H1 (cell line): Measurements from ENCODE around the gene FGF14. TPM values are rescaled to one million over a fixed set of nuclear protein-coding genes. Genes with fewer than 3 reads are reported as not detected.

ENCODE experiments used
- CTCF ChIA-PET: fragments of 300-600 bp; sonication (Branson Sonifier 250); formaldehyde crosslinking; loops from one replicate; lab custom pipeline; 2021; ENCODE audit not compliant: partially characterized antibody; lab: Charles Lee
- POLR2A ChIA-PET: fragments of 300-600 bp; sonication (Branson Sonifier 250); formaldehyde crosslinking; loops from one replicate; lab custom pipeline; 2021; ENCODE audit warnings: inconsistent platforms; ENCODE audit not compliant: partially characterized antibody; lab: Charles Lee
- DNase-seq, 2 experiments: peaks; one replicate each; pipeline versions ENCODE4 v3.0.0 to v3.0.0-alpha.2; 2010 to 2022; ENCODE audit warnings: low spot score in 2 of 2, low read depth in 1 of 2, mixed read lengths in 1 of 2
- FAIRE-seq: peaks from 2 replicates; lab custom pipeline; 2011; peaks lifted over from hg19 to GRCh38; lab: Jason Lieb, UNC
- H2AFZ ChIP-seq: 2 replicates; pipeline ENCODE4 v1.8.1; 2012; ENCODE audit warnings: low read length, inconsistent platforms
- H2AK5ac ChIP-seq: 2 replicates; pipeline ENCODE4 v1.6.1; 2013; ENCODE audit warnings: low read depth, low read length
- H2BK120ac ChIP-seq: replicated peaks from 2 replicates; pipeline ENCODE3; 2013; ENCODE audit warnings: low read depth, low read length, inconsistent platforms
- H2BK12ac ChIP-seq: 2 replicates; pipeline ENCODE4 v1.6.1; 2013; ENCODE audit warnings: low read depth, low read length
- H2BK15ac ChIP-seq: 2 replicates; pipeline ENCODE4 v1.6.1; 2013; ENCODE audit warnings: low read length
- H2BK20ac ChIP-seq: 2 replicates; pipeline ENCODE4 v1.6.1; 2013; ENCODE audit warnings: low read length
- H2BK5ac ChIP-seq: 2 replicates; pipeline ENCODE4 v1.6.1; 2013; ENCODE audit warnings: low read depth, low read length
- H3K14ac ChIP-seq: 2 replicates; pipeline ENCODE4 v1.6.1; 2013; ENCODE audit warnings: inconsistent platforms; ENCODE audit not compliant: insufficient read length
- H3K18ac ChIP-seq: 2 replicates; pipeline ENCODE4 v1.6.1; 2013; ENCODE audit warnings: low read length; ENCODE audit errors: extremely low read depth
- H3K23ac ChIP-seq: 2 replicates; pipeline ENCODE4 v1.6.1; 2013; ENCODE audit warnings: inconsistent platforms; ENCODE audit not compliant: insufficient read length
- H3K23me2 ChIP-seq: 2 replicates; pipeline ENCODE4 v1.6.1; 2013; ENCODE audit warnings: low read depth, low read length
- H3K27ac ChIP-seq: 2 replicates; pipeline ENCODE4 v1.6.1; 2011; ENCODE audit warnings: low read depth, low read length, inconsistent platforms
- H3K27me3 ChIP-seq, 4 experiments: replicated peaks in 1 of 4; 1 replicate in 1 of 4; 2 replicates in 3 of 4; pipeline versions ENCODE4 v1.6.1 to v1.8.1; 2011 to 2013; ENCODE audit warnings: low read length in 3 of 4, mild to moderate bottlenecking in 3 of 4, inconsistent platforms in 2 of 4, mixed read lengths in 2 of 4, moderate library complexity in 1 of 4; ENCODE audit not compliant: control insufficient read depth in 3 of 4, insufficient read depth in 3 of 4; ENCODE audit errors: extremely low read depth in 1 of 4
- H3K36me3 ChIP-seq, 4 experiments: 2 replicates each; pipeline versions ENCODE4 v1.6.1 to v1.8.1; 2011 to 2013; ENCODE audit warnings: mild to moderate bottlenecking in 4 of 4, low read length in 3 of 4, moderate library complexity in 2 of 4, control low read depth in 1 of 4, inconsistent platforms in 1 of 4; ENCODE audit not compliant: insufficient read depth in 4 of 4, control insufficient read depth in 2 of 4
- H3K4ac ChIP-seq: replicated peaks from 2 replicates; pipeline ENCODE3; 2013; ENCODE audit warnings: low read length, low read depth, mixed read lengths, inconsistent platforms; ENCODE audit not compliant: insufficient read length
- H3K4me1 ChIP-seq, 4 experiments: replicated peaks in 1 of 4; 1 replicate in 1 of 4; 2 replicates in 3 of 4; pipeline versions ENCODE4 v1.6.1 to v1.8.1; 2011 to 2013; ENCODE audit warnings: low read length in 3 of 4, inconsistent platforms in 2 of 4, mixed read lengths in 1 of 4; ENCODE audit not compliant: insufficient read depth in 4 of 4, control insufficient read depth in 3 of 4
- H3K4me2 ChIP-seq, 2 experiments: 2 replicates each; pipeline versions ENCODE4 v1.6.1 to v1.8.1; 2011 to 2013; ENCODE audit warnings: low read depth in 2 of 2, low read length in 2 of 2, control low read depth in 1 of 2, inconsistent platforms in 1 of 2, mild to moderate bottlenecking in 1 of 2; ENCODE audit not compliant: insufficient read depth in 1 of 2
- H3K4me3 ChIP-seq, 4 experiments: fragments of 200-600, 300-600 bp in 1 of 4; sonication (generic), shearing (Covaris generic), sonication (Bioruptor Twin) in 1 of 4; 2 replicates each; pipeline versions ENCODE4 v1.5.1 to v1.8.1; 2011 to 2016; ENCODE audit warnings: low read length in 4 of 4, low read depth in 3 of 4, control low read depth in 2 of 4, inconsistent platforms in 2 of 4, mild to moderate bottlenecking in 2 of 4, mixed read lengths in 1 of 4, moderate library complexity in 1 of 4; ENCODE audit not compliant: insufficient read depth in 2 of 4; ENCODE audit errors: extremely low read depth in 1 of 4
- H3K56ac ChIP-seq: replicated peaks from 2 replicates; pipeline ENCODE3; 2013; ENCODE audit warnings: low read depth, mild to moderate bottlenecking, mixed read lengths, low read length, inconsistent platforms; ENCODE audit not compliant: insufficient read length
- H3K79me1 ChIP-seq: 2 replicates; pipeline ENCODE4 v1.6.1; 2013; ENCODE audit warnings: low read depth, low read length, control low read depth
- H3K79me2 ChIP-seq, 2 experiments: 2 replicates each; pipeline versions ENCODE4 v1.6.1 to v1.8.1; 2012 to 2013; ENCODE audit warnings: low read length in 2 of 2, mild to moderate bottlenecking in 2 of 2, inconsistent platforms in 1 of 2; ENCODE audit not compliant: insufficient read depth in 2 of 2, control insufficient read depth in 1 of 2
- H3K9ac ChIP-seq, 4 experiments: replicated peaks in 1 of 4; 1 replicate in 1 of 4; 2 replicates in 3 of 4; pipeline versions ENCODE4 v1.6.1 to v1.8.1; 2011 to 2013; ENCODE audit warnings: low read depth in 3 of 4, low read length in 3 of 4, control low read depth in 2 of 4, mild to moderate bottlenecking in 2 of 4, moderate library complexity in 2 of 4, inconsistent platforms in 1 of 4; ENCODE audit errors: extremely low read depth in 1 of 4
- H3K9me3 ChIP-seq, 2 experiments: 2 replicates each; pipeline versions ENCODE4 v1.6.1 to v1.8.1; 2012 to 2013; ENCODE audit warnings: mild to moderate bottlenecking in 2 of 2, moderate library complexity in 2 of 2, control low read depth in 1 of 2, inconsistent platforms in 1 of 2, low read depth in 1 of 2, low read length in 1 of 2, mixed read lengths in 1 of 2; ENCODE audit not compliant: insufficient read depth in 2 of 2
- H4K20me1 ChIP-seq, 2 experiments: replicated peaks in 1 of 2; 2 replicates each; pipeline versions ENCODE3 to v1.8.1; 2011 to 2013; ENCODE audit warnings: inconsistent platforms in 2 of 2, low read length in 2 of 2, mild to moderate bottlenecking in 1 of 2; ENCODE audit not compliant: insufficient read depth in 2 of 2, control insufficient read depth in 1 of 2
- H4K5ac ChIP-seq: 2 replicates; pipeline ENCODE4 v1.6.1; 2013; ENCODE audit warnings: low read length, low read depth, mixed read lengths, inconsistent platforms; ENCODE audit not compliant: insufficient read length
- H4K8ac ChIP-seq: 2 replicates; pipeline ENCODE4 v1.8.0; 2013; ENCODE audit warnings: mild to moderate bottlenecking, moderate library complexity, low read length, inconsistent platforms; ENCODE audit not compliant: insufficient read depth; ENCODE audit errors: extremely low read depth
- H4K91ac ChIP-seq: replicated peaks from 2 replicates; pipeline ENCODE3; 2013; ENCODE audit warnings: low read length, mixed read lengths, inconsistent platforms; ENCODE audit not compliant: insufficient read length
- CBX8 ChIP-seq: fragments of 300-800, 300-1000 bp; sonication (generic); IDR thresholded peaks from 2 replicates; pipeline ENCODE4 v1.7.1; 2016; ENCODE audit warnings: low read depth, low read length, borderline replicate concordance
- GABPA ChIP-seq: IDR thresholded peaks from 2 replicates; pipeline ENCODE4 v1.6.1; 2011; ENCODE audit warnings: mild to moderate bottlenecking, low read length, moderate library complexity, borderline replicate concordance; ENCODE audit not compliant: insufficient read depth
- KDM1A ChIP-seq: fragments of 200-600, 300-600 bp; sonication (generic); IDR thresholded peaks from 2 replicates; pipeline ENCODE4 v1.7.1; 2016; ENCODE audit warnings: mild to moderate bottlenecking, low read length, borderline replicate concordance
- TEAD4 ChIP-seq: IDR thresholded peaks from 2 replicates; pipeline ENCODE4 v1.6.1; 2012; ENCODE audit warnings: low read depth, low read length, inconsistent platforms, mixed read lengths
- WGBS, 2 experiments: shearing (Covaris generic) in 1 of 2; methylation state at CpG; one replicate each; pipeline versions ENCODE4 v1.1.6 to v1.1.7; 2013 to 2015; ENCODE audit warnings: low lambda C conversion rate in 2 of 2, mixed read lengths in 2 of 2, inconsistent platforms in 1 of 2, low coverage in 1 of 2, missing lambda C conversion rate in 1 of 2; ENCODE audit not compliant: insufficient replicate concordance in 2 of 2, insufficient coverage in 1 of 2, insufficient read length in 1 of 2; ENCODE audit errors: extremely low coverage in 1 of 2, missing lambda C conversion rate in 1 of 2; 5-methylcytosine and 5-hydroxymethylcytosine counted together
- polyA plus RNA-seq, 7 experiments: library from polyadenylated mRNA; depleted of rRNA in 3 of 7; stranded (reverse) in 5 of 7; unstranded in 2 of 7; fragments of >200 nt in 5 of 7; fragments of 200-250 nt in 2 of 7; gene quantifications; 1 replicate in 5 of 7; 2 replicates in 1 of 7; 4 replicates in 1 of 7; pipeline versions ENCODE4 v1.2.1 to v1.2.3, GENCODE V29; 2011 to 2013; ENCODE audit warnings: missing spikeins in 2 of 7, mixed read lengths in 2 of 7
- total RNA-seq: library from RNA; stranded (reverse); fragmentation: NEBNext Ultra II Directional; extraction: Animal tissue kit (Norgen Biotek cat#: 25700); gene quantifications from 2 replicates; pipeline ENCODE4 v1.2.1, GENCODE V29; 2021

Gene FGF14
- total and polyA plus RNA-seq, 2 of the 8 experiments (the other 6 are each of a cell fraction or from before 2014, with no cell fraction given) = 0.05 to 0.58 TPM

- no peak overlapping the region for H4K5ac ChIP-seq
- no peaks in the 10 kb centered on the region for H3K23me2 ChIP-seq
- WGBS, 2 experiments = 84% methylated on average over 1 of the region's 1 CpG; no CpG with 5 or more reads in 1 of the 2 experiments
- H3K9ac ChIP-seq = no peak overlapping the region
- H3K18ac ChIP-seq = no peak overlapping the region
- DNase-seq = no peak
- no peaks in the 10 kb centered on the region for H3K4me1 ChIP-seq
- no peaks in the 10 kb centered on the region for H3K79me2 ChIP-seq
- H2BK12ac ChIP-seq = no peak overlapping the region
- H3K9me3 ChIP-seq = no peaks in the 10 kb centered on the region
- no peaks in the 10 kb centered on the region for H3K36me3 ChIP-seq
- H3K27me3 ChIP-seq = no peaks in the 10 kb centered on the region
- no peak overlapping the region for H2BK20ac ChIP-seq
- no peak overlapping the region for H3K56ac ChIP-seq
- no peak overlapping the region for H2BK15ac ChIP-seq
- H4K91ac ChIP-seq = no peak overlapping the region
- ChIA-PET CTCF (interaction anchor here (0.6 kb wide), 2 partner anchors 19 to 1229 kb away, joined by 3 read pairs; no protein-coding TSS in a partner anchor), POLR2A (no interaction called here)
- H4K20me1 ChIP-seq = no peaks in the 10 kb centered on the region
- no peak overlapping the region for H3K14ac ChIP-seq
- H3K27ac ChIP-seq = no peak overlapping the region
- no peak overlapping the region for H2AFZ ChIP-seq
- no peaks in the 10 kb centered on the region for H3K79me1 ChIP-seq
- no peak for FAIRE-seq
- H2BK5ac ChIP-seq = no peak overlapping the region
- H3K23ac ChIP-seq = no peak overlapping the region
- no peak overlapping the region for H3K4me3 ChIP-seq
- no peak overlapping the region for H3K4me2 ChIP-seq
- no peak overlapping the region for H4K8ac ChIP-seq
- H2AK5ac ChIP-seq = no peak overlapping the region
- no peak overlapping the region for H3K4ac ChIP-seq
- TF ChIP-seq TEAD4 (0 out of 2 replicates have a peak, but pooled peaks have one; percentile 6), KDM1A (no peak), CBX8 (no peak), GABPA (no peak)
- no peak overlapping the region for H2BK120ac ChIP-seq
Observed at GRCh38 chr13:102380012-102380411, 21.8 kb downstream of the FGF14 start.
